Stimulated activated CD8-positive, alpha-beta memory T cell treated with anti-CD3 and anti-CD28 coated beads, Interleukin-12 subunit alpha, Interleukin-12 subunit beta, amount 100 ng/mL, for 24 hours (primary cell): ENCODE measurements around the gene TYW1B.
"Not testable (repeated sequence)": the region's sequence is repeated elsewhere in the genome, so short reads cannot be mapped to it uniquely, and the experiment has no call there.

Source experiments
- DNase-seq: peaks from one replicate; pipeline ENCODE4 v3.0.0-alpha.2; 2020; ENCODE audit errors: extremely low read depth

The TYW1B gene, protein sequence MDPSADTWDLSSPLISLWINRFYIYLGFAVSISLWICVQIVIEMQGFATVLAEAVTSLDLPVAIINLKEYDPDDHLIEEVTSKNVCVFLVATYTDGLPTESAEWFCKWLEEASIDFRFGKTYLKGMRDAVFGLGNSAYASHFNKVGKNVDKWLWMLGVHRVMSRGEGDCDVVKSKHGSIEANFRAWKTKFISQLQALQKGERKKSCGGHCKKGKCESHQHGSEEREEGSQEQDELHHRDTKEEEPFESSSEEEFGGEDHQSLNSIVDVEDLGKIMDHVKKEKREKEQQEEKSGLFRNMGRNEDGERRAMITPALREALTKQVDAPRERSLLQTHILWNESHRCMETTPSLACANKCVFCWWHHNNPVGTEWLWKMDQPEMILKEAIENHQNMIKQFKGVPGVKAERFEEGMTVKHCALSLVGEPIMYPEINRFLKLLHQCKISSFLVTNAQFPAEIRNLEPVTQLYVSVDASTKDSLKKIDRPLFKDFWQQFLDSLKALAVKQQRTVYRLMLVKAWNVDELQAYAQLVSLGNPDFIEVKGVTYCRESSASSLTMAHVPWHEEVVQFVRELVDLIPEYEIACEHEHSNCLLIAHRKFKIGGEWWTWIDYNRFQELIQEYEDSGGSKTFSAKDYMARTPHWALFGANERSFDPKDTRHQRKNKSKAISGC

DNA sequence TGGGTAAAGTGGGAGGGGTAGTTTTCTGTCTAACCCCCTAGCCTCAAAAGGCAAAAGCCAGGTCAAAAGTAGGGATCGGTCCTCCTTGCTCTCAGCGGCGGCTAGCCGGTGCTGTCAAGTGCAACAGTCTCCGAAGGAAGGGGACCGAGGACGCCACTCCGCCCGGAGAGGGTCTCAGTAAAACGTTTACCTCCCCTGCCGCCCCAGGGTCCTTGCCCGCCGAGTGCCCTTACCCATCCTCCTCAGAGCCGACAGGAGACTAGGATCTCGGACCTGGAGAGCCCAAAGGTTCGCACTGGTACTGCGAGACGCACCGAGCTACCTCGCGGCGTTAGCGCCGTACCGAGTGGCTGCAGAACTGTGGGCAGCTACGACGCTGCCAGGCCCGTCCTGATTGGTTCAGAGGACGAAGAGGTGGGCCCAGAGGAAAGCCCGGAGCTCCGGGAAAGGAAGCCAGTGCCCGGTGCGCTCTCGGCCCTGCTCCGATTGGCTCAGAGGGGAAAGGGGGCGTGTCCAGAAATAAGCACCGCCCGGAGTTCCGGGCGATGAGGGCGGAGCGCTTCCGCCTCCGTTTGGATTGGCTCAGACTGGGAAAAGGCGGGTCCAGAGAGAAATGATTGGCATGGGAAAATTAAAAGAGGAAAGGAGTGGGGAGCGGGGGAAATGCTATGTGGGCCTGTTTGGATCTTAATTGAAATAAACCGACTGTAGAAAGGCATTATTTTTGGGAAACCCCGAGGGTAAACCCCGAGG lies at the start of gene TYW1B:
Gene TYW1B (minus strand): TSS at position 362 of the 753 bp plus-strand sequence. CDS start 125 bp downstream, at position 237.
- peak; percentile 91 for DNase-seq

- DNase-seq = not testable (repeated sequence)
These were observed 39.6 kb upstream of the TYW1B start for GRCh38 chr7:72867591-72867990.

GRCh38 chr7:72858846-72859400 lies 30.9 kb upstream of the TYW1B start:
- DNase-seq = not testable (repeated sequence)

DNA sequence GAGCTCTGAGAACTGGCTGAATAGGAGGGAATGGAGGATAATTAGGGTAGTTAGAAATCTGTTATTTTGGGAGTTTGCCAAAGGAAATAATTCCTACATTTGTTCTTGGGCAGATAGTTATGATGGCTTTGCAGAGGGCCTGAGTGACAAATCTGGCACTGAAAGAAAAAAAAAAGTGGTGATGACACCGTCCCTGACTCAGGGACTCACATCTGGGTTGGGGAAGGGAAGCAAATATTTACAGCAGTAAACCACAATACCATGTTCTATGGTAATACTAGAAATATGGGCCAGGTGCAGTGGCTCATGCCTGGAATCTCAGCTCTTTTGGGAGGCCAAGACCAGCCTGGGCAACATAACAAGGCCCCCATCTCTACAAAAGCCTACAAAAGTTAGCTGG lies 29.9 kb upstream of the TYW1B start:
- DNase-seq = not testable (repeated sequence)

- DNase-seq = not testable (repeated sequence)
These were observed 27.3 kb upstream of the TYW1B start for GRCh38 chr7:72855261-72855660.

DNA sequence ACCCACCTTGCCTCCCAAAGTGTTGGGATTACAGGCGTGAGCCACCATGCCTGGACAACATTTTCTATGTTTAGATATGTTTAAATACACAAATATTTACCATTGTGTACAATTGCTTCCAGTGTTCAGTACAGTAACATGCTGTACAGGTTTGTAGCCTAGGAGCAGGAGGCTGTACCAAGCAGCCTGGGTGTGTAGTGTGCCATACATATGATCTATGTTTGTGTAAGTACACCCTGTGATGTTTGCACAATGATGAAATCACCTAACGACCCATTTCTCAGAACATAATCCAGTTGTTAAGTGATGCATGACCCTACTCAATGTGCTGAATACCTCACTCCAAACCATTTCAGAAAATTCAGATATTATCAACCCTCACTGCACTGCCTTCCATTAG lies 24.9 kb upstream of the TYW1B start:
- not testable (repeated sequence) for DNase-seq

- DNase-seq = not testable (repeated sequence)
These were observed 22.7 kb upstream of the TYW1B start for GRCh38 chr7:72850746-72851145.

DNA sequence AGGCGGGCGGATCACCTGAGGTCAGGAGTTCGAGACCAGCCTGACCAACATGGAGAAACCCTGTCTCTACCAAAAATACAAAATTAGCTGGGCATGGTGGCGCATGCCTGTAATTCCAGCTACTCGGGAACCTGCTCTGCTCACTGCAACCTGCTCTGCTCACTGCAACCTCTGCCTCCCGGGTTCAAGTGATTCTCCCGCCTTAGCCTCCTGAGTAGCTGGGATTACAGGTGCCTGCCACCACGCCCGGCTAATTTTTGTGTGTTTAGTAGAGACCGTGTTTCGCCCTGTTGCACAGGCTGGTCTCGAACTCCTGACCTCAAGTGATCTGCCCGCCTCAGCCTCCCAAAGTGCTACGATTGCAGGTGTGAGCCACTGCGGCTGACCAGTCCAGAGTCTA lies 16.1 kb upstream of the TYW1B start:
- not testable (repeated sequence) for DNase-seq

- DNase-seq = not testable (repeated sequence)
These were observed 15.2 kb upstream of the TYW1B start for GRCh38 chr7:72843166-72843565.

- DNase-seq = not testable (repeated sequence)
These were observed 13.0 kb upstream of the TYW1B start for GRCh38 chr7:72840966-72841511.

GRCh38 chr7:72838315-72838714 lies 10.3 kb upstream of the TYW1B start:
- not testable (repeated sequence) for DNase-seq

GRCh38 chr7:72837291-72837690 lies 9.3 kb upstream of the TYW1B start:
- not testable (repeated sequence) for DNase-seq

GRCh38 chr7:72830567-72830966 lies 2.6 kb upstream of the TYW1B start:
- not testable (repeated sequence) for DNase-seq

DNA sequence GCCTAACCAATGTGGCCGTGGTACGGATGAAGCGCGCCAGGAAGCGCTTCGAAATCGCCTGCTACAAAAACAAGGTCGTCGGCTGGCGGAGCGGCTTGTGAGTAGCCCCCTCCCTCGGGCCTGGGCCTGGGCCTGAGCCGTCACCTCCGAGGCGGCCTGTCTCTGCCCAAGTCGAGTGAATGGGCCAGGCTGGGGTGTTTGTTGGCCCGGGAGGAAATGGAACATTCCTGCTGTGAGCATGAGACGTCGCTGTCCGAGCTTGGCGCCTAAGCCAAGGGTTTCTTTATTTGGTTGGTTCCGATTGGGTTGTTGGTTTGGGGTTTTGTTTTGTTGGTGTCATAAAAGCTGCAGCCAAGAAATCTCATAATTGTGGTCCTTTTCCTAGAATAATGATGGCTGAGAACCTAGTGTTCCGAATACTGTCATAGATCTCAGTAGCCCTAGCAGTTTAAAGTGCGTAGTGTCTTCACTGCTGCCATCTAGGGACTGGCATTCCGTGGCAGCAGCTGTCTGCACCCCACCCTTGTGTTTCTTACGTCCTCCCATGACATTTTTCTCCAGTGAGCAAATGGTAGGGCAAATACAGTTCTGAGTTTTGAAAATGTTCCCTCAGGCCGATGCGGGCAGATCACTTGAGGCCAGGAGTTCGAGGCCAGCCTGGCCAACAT lies 1.8 kb upstream of the TYW1B start:
- not testable (repeated sequence) for DNase-seq

DNA sequence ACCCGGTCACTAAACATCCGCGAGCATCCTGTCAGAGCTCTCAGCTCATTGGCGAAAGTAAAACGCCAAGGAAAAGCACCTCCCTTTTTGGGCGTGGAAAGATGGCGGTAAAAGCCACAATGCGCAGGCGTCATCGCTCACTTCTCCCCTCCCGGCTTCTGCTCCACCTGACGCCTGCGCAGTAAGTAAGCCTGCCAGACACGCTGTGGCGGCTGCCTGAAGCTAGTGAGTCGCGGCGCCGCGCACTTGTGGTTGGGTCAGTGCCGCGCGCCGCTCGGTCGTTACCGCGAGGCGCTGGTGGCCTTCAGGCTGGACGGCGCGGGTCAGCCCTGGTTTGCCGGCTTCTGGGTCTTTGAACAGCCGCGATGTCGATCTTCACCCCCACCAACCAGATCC lies 1.3 kb upstream of the TYW1B start:
- peak; percentile 88 for DNase-seq

DNA sequence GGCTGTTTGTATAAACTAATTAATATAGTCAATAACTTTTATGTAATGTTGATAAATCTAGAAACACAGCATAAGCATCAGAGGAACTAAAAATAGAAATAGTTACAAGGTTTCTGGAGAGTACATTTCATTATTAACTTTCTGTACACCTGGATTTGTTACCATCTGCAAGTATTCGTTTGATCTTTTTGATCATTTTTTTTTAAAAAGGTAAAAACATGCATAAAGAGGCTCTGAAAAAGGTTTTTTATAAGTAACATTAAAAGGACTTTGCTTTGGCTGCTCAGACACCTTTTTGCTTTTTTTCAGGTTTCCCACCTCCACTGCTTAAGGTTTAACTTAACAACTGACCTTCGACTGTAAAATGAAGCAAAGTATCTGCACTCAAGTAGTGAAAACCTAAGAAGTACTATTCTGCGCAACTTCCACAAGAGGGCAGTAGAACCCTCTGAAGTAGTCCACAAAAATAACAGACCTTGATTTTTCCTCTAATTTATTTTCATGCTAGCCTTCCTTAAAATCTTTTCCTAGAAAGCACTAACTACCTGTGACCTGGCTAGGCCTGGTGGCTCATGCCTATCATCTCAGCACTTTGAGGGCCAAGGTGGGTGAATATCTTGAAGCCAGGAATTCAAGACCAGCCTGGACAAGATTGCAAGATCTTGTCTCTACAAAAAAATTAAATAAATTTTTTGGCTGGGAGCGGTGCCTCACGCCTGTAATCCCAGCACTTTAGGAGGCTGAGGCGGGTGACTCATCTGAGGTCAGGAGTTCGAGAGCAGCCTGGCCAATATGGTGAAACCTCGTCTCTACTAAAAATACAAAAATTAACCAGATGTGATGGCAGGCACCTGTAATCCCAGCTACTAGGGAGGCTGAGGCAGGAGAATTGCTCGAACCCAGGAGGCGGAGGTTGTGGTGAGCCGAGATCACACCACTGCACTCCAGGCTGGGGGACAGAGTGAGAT lies 4.0 kb downstream of the TYW1B start:
- DNase-seq = not testable (repeated sequence)

DNA sequence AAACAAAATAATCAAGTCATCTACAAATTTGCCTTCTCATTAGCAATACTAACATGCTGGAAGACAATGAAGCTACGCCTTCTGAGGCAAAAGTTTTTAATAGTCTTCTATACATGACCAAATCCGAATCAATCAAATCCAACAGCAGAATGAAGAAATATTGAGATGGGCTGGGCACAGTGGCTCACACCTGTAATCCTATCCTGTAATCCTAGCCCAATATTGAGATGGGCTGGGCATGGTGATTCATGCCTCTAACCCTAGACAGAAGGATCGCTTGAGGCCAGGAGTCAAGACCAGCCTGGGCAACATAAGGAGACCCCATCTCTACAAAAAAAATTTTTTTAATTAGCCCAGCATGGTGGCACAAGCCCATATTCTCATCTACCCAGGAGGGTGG lies 5.5 kb downstream of the TYW1B start:
- DNase-seq = not testable (repeated sequence)

GRCh38 chr7:72818663-72819361 lies 9.2 kb downstream of the TYW1B start:
- DNase-seq = not testable (repeated sequence)

DNA sequence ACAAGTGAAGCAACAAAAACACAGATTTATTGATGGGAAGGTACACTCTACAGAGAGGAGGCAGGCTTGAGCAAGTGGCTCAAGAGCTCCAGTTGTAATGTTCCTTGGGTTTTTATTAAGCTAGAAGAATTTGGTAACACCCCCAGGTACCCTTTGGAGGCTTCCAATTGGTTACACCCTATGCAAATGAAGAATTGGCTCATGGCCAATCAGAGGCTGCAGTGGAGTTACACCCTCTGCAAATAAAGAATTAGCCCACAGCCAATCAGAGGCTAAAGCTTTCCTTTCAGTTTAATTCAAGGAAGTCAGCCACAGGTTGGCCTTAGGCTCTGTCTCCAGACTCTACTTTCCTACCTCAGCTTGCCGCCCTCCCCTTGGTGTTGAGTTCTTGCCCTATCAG lies 10.3 kb downstream of the TYW1B start:
- DNase-seq = not testable (repeated sequence)
